Suppressor macrophage treated with lipopolysaccharide for 1 hour (primary cell): ENCODE measurements around the gene KRI1.
"Not testable (repeated sequence)": the region's sequence is repeated elsewhere in the genome, so short reads cannot be mapped to it uniquely, and the experiment has no call there.

Source experiments
- DNase-seq, 3 donors: peaks; one replicate each; pipeline ENCODE4 v3.0.0-alpha.2; 2020 to 2022

The KRI1 gene

DNA sequence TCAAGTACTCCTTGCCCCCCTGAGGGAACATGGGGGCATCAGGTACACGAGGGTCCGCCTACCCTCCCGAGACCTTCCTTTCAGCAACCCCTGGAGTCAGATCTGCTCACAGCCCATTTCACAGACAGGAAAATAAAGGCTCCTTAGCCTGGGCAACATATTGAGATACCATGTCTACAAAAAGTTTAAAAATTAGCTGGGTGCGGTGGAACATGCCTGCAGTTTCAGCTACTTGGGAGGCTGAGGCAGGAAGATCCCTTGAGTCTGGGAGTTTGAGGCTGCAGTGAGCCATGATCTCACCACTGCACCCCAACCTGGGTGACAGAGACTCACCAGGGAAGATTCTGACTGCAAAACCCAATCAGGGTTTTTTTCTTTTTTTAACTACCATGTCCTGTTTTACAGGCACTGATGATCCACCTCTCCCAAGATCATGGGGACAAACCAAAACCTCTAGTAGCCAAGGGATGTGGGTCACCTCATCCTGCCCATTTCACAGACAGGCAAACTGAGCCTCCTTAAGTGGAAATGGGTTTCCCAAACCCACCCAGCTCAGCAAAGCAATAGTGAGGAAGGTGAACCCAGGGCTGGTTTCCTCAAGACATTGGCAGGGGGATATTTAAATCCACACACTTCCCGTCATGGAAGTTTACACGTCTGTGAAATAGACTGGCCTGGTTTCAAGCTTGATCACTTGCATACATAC lies 9.4 kb upstream of the KRI1 start:
- DNase-seq = no peak

DNA sequence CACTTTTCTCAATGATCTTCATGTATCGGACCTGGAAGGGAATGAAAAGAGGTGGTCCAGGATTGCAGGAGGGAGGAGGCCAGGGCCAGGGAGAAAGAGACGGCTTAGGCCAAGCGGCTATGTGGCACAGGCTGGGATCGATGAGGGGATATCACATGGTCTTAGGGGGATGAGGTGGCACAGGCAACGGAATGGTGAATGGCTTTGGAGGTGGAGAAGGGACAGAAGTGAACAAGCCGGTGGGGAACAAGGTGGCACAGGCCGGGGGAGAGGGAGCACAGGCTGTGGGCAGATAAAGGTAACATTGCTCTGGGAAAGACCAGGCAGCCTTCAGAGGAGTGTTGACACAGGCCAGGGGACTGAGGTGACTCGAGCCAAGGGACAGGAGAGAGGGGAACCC lies 8.7 kb upstream of the KRI1 start:
- DNase-seq = no peak

DNA sequence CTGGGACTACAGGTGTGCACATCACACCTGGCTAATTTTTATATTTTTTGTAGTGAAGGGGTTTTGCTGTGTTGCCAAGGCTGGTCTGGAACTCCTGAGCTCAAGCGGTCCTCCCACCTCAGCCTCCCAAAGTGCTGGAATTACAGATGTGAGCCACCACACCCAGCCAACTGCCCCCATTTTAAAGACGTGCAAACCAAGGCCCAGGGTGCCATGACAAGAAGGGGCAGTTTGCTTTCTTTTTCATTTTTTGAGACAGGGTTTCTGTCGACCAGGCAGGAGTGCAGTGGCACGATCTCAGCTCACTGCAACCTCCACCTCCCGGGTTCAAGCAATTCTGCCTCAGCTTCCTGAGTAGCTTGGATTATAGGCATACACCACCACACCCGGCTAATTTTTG lies 8.0 kb upstream of the KRI1 start:
- DNase-seq = not testable (repeated sequence)

DNA sequence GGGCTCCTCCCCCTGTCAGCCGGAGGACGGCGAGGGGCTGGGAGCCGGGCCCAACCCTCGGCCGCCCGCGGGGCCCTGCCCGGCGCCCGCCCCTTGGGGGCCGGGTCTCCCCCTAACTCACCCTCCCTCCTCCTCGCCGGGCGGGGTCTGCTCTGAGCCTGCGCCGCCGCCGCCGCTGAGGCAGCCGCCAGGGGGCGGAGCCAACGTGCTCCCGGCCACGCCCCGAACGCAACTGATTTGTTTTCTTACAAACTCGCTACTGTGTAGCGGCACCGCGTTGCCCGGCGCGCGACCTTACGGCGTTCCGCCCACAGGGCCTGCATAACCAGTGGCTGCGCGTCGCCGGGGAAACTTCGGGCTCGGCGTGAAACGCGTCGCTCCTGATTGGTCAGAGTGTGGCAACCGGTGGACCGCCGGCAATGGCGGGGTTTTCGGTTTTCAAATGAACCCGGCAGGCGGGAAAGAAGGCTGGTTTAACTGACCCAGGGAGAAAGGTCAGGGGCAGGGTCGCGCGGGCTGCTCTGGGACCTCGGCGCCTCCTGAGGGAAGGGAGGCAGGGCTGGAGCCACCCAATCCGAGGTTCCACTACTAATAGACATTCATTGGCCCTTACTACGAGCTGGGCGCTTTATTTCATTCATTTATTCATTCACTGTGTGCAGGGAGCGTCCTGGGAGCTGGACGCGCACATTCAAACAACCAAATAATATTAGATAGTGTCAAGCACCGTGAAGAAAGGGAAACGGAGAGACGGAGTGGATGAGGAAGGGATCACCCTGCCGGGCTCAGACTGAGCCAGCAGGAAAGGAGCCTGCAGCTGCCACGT lies 3.2 kb upstream of the KRI1 start, which contains the start of gene CDKN2D:
Gene CDKN2D (minus strand): TSS at position 154 of the 826 bp plus-strand sequence. CDS start 326 bp downstream, outside the sequence.
- DNase-seq = peak; percentile 100

DNA sequence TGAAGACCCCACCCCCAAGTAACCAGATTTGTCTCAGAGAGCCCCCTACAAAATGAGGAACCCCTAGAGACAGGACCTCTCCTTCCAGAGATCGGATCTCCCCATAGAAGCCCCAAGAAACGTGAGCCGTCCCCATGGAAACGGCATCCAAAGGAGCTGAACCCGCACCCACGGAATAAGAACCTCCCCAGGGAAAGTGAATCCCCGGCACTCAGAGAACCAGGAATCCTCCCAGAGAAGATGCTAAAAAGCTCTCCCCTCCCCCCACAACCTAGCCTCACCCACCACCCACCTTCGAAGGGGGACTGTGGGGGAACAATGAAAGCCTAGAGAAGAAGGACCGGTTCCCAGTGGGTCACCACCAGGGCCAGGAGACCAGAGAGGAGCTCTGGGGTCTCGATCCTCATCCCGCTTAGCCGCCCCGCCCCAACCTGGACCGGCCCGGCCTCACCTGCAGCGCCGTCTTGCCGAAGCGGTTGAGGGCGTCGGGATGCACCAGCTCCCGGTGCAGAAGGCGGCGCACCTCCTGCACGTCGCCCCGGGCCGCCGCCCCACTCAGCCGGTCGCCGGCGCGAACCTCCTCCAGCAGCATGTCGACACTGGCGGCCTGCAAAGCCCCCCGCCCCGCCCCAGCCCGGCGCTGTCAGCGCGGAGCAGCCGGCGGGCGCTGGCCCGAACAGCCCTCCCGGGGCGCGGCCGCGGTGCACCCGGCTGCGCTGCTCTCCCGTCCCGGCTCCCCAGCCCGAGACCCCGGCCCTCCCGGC lies 2.4 kb upstream of the KRI1 start:
- no peak for DNase-seq

DNA sequence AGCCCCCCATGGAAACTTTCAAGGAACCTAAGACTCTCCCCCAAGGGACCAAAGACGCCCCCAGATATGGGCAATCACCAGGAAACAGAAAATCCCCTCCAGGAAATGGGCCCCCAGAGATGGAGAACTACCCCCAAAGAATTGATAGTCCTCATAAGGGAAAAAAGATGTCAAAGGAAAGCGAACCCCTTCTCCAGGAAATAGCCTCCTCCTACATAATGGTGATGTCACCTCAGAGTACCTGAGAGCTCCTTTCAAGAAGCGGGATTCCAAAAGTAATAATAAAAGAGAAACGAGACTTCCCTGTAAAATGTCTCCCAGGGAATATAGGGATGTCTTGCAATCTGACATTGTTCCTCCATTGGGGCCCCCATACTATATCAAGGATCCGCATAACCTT lies 1.8 kb upstream of the KRI1 start:
- no peak for DNase-seq

DNA sequence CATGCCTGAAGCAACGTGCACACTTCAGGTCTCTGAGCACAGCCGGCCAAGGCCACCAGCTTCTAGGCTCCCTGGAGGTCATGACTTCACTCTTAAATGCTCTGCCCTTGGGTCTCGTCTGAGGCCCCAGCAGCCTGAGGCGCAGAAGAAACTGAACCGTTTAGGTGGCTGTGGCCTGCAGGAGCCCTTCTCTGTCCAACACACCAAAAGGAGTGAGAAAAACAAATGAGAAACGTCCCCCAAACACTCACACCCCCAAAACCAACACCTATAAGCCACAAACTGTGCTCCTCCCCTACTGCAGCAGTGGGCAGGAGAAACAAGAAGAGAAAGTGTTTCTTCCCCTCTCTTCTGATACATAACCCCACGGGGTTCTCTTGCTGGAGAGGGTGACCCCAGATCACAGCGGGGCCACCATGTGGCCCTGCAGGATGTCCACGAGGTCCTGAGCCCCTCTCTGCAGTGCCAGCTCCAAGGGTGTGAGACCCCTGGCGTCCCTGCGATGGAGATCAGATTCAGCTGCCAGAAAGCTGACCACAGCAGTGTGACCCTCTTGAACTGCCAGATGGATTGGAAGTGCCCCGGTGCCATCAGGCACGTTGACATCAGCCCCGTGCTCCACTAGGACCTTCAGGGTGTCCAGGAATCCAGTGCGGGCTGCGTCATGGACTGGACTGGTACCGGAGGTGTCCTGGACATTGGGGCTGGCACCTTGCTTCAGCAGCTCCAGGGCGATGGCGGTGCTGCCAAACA lies 1.0 kb upstream of the KRI1 start:
- peak; percentile 45 to 59 (median 52) for DNase-seq

DNA sequence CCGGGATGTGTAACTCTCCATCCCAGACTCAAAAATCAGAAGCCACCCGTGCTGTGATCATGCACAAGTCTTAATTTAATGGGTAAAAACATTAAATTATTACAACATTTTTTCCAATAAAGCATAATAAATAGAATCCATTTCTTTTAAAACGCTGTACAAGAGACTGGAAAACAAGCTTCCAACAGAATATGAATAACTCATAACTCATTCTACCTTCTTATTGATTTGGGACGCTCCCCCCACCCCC lies 523 bp upstream of the KRI1 start:
- no peak for DNase-seq

DNA sequence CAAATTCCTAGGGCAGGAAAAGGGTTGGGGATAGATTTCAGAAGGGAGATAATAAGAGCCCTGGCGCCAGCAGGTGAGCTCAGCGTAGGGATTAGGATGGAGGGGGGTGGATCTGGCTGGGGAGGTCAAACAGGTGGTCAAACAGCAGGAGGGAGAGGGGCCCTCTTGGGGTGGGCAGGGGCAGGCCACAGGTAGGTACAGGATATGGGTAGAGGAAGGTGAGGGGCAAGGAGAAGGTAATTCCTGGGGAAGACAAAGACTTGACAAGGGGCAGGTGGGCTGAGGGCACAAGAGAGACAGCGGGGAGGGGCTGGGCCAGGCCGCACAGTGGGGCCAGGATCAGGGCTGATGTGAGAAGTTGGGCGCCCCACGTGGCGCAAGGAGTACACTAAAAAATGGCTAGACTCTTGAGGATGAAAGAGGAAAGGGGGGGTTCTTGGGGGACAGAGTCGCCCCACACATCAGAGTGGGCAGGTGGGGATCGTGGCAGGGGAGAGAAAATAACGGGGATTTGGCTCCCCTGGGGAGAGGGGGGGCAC lies 713 bp downstream of the KRI1 start:
- peak; percentile 53 to 64 (median 58) for DNase-seq

DNA sequence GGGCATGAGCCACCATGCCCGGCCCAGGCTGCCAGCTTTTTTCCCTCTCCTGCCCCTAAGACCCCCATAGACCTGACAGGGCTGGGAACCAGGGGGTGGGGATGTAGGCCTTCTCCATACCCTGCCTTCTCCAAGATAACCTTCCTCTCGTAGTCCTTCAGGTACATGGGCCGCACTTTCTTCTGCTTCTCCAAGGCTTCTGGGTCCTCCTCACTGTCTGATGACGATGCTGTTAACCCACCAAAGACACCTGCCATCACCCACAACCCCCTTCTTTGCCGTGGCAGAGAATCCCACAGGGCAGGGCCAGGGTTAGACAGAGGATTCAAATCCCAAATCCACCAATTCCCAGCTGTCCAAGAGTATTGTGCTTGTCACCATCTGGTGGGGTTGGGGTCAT lies 3.2 kb downstream of the KRI1 start:
- DNase-seq = no peak

DNA sequence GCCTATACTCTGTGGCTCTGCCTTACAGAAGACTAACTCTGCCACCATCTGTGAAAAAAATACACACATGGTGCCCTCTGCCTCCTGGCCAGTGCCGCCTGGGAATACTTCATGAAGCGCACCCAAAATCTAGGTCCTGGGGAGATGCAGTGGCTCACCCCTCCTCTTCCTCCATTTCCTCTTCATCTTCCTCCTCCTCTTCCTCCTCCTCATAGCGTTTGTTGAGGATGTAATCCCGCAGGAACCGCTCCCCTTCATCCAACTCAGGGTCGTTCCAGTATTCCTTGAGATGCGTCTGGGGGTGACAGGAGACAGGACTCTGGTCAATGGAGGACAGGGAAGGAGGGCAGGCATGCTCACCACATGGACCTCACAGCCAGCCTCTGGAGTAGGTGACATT lies 5.7 kb downstream of the KRI1 start:
- no peak for DNase-seq

DNA sequence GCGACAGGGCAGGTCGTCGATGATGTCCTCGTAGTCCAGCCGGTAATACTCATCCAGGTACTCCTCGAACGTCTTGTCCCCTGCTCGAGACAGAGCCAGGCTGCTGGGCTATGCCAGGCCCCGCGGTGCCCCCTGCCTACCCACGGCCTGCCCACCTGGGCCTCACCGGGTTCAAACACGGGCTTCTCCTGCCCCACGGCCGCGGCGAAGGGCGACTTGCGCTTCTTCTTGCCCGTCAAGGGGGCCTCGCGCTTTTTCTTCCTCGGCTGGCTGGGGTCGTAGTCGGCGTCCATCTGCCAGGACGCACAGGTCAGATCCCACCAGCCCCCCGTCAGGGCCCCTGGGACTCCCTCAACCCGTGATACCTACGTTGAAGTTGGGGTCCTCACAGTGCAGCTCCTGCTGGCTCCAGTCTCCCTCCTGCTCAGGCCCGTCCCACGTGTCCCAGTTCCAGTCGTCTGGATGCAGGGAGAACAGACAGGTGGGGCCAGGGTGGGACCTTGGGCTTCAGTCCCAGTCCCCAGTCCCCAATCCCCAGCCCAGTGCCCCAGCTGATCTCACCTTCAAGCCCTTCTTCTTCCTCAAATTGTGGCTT lies 8.1 kb downstream of the KRI1 start:
- no peak for DNase-seq

DNA sequence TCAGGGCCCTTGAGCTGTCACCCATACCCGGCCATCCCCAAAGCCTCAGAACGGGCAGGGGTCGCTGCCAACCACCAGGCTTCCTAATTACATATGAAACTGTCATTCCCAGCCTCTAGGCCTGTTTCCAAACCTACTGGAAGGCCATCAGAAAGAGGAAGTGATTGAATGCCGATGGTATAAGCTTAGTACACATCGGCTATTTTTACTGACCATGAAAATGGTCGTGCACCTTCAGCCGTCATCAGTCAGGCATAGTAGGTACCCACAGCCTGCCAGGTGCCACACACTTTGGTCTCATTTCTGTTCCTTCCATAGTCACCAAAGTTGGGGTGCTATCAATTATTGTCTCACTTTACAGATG lies 10.2 kb downstream of the KRI1 start:
- DNase-seq = peak; percentile 30 to 44 (median 38)

DNA sequence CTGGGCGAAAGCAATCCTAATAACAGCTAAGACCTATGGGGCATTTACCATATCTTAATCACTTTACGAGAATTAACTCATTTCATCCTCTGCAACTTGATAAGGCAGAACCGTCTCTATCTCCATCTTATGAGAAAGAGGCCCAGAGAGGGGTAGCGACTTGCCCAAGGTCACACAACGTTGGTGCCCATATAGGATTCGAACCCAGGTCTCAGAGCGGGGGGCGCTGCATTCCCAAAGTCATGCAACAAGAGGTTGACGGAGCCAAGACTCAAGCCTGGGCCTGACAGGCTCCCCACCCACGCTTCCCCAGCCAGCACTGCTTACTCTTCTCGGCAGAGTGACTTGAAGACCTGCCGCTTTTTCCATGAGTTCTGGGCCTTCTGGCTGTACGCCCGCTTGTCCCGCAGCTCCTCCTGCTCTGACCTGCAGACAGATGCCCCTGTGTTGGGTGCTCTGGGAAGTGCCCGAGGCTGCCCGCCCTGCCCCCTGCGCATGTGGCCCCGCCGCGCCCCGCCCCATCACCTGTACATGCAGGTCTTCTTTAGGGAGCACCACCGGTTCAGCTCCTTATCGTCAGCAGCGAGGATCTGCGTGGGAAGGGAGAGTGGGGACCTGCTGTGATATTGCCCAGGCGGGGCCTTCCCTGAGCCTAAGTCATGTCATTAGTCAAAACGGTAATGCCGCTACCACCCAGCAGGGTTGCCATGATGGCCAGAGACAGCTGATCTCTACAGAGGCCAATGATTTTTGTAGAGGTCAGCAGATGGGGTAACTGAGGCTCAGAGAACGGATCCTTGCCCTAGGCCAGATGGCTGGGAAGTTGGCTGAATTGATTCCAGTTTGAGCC lies 10.8 kb downstream of the KRI1 start:
- DNase-seq = peak in 2 of 3 donors; percentile 13 to 15

DNA sequence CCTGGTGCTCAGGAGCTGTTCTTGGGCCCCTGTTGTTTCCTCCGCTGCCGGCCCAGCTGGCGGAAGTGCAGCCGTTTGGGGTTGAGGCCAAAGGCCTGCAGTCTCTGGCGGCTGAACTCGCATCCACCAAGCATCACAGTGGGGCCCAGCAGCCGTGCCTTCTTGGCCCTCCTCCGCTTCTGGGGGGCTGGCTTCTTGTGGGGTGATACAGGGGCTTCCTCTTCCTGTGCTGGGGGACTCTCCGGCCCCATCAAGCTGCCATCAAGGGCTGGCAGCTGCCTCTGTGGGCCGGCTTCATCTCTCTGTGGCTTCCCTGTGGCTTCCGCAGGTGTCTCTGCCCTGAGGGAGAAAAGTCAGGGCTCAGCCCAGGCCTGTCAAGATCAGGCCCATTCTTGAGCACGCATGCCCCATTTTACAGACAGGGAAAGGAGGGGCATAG lies 11.8 kb downstream of the KRI1 start:
- DNase-seq = no peak

DNA sequence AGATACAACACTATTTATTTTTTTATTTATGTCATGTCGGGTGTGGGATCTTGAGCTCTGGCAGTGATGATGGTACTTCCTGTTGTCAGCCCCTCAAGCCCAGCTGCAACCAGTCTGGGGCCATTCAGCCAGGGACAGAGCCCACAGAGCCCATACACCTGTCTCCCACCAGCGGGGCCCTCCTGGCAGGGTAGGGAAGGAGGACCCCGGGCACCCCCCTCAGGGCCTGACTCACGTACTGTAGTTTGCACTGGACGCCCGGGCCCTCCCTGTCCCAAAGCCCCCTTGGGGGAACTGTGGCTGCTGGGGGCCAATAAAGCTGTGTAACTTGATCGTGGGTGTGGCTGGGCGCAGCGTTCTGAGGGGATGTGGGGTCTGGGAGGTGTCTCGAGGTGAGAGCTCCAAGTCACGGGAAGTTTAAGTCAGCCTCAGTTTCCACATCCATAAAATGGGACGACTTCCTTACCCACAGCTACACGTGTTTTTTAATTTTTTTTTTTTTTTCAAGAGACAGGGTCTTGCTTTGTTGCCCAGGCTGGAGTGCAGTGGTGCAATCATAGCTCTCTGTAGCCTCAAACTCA lies 12.6 kb downstream of the KRI1 start:
- no peak for DNase-seq

DNA sequence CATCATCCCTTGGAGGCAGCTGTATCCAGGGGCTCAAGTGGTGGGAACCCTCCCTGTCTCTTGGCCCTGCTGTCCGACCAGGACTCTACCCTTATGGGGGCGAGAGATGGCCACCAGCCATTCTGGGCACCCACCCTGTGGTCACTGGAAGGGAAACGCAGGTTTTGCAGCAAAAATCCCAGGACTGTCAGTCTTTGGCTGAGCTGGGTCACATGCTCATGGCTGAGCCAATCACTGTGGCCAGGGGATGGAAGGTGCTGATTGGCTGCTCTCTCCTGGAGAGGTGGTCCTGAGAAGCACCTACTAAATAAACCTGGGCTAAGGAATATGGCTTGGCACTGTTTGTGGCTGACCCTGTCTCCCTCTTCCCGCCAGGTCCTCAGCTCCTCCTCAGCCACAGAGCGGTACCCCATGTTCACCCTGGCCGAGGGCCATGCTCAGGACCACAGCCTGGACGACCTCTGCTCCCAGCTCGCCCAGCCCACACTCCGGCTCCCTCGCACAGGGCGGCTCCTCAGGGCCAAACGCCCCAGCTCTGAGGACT lies 13.2 kb downstream of the KRI1 start:
- peak; percentile 17 to 30 (median 22) for DNase-seq

DNA sequence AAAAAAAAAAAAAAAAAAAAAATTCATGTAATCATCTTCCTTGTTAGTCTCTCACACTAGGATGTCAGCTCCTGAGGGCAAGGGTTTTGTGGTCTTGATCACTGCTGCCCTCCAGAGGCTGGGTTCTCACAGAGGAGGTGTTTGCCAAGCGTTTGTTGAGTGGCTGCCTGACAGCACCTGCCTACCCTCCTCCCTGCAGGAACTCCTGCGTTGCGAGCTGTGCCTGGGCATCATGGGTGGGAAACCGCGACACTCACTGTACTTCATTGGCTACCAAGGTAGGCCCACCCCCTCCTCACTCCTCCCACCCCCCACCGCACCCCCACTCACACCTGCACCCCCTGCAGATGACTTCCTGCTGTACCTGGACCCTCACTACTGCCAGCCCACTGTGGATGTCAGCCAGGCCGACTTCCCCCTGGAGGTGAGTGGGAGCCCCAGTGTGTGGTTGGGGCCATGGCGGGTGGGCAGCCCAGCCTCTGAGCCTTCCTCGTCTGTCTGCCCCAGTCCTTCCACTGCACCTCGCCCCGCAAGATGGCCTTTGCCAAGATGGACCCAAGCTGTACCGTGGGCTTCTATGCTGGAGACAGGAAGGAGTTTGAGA lies 14.0 kb downstream of the KRI1 start:
- DNase-seq = peak; percentile 45 to 58 (median 54)

DNA sequence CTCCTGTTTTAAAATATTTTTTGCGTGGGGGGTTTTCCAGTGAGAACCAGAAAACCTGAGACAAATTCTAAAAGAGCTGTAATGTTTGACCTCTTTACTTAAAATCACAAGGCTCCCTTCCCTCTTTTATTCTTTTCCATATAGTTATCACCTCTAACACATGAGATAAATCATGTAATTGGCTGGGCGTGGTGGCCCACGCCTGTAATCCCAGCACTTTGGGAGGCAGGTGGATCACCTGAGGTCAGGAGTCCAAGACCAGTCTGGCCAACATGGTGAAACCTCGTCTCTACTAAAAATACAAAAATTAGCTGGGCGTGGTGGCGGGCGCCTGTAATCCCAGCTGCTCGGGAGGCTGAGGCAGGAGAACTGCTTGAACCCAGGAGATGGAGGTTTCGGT lies 14.8 kb downstream of the KRI1 start:
- not testable (repeated sequence) for DNase-seq

DNA sequence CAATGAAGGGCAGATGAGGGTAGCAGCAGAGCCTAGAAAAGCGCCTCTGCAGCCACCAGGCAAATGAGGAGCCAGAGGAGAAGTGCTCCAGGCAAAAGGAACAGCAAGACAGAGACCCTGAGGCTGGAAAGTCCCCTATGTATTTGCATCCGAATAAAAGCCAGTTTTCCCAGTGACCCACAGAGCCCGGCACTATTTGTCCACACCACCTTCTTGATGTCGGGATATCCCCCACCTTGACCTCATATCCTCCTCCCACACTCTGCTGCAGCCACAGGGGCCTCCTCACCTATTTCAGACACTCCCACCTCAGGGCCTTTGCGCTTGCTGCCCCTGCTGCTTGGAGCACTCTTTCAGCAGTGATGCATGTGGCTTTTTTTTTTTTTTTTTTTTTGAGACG lies 15.5 kb downstream of the KRI1 start:
- DNase-seq = no peak
